ENCODE data around the gene TMEM178A.

GRCh38 chr2:39686456-39686855 lies 20.7 kb downstream of the TMEM178A start:
- TF ChIP-seq, protein P1, sequence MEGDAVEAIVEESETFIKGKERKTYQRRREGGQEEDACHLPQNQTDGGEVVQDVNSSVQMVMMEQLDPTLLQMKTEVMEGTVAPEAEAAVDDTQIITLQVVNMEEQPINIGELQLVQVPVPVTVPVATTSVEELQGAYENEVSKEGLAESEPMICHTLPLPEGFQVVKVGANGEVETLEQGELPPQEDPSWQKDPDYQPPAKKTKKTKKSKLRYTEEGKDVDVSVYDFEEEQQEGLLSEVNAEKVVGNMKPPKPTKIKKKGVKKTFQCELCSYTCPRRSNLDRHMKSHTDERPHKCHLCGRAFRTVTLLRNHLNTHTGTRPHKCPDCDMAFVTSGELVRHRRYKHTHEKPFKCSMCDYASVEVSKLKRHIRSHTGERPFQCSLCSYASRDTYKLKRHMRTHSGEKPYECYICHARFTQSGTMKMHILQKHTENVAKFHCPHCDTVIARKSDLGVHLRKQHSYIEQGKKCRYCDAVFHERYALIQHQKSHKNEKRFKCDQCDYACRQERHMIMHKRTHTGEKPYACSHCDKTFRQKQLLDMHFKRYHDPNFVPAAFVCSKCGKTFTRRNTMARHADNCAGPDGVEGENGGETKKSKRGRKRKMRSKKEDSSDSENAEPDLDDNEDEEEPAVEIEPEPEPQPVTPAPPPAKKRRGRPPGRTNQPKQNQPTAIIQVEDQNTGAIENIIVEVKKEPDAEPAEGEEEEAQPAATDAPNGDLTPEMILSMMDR (IDR thresholded peaks at IDR 0.05; ENCODE audit: borderline replicate concordance, extremely low read depth, low read length, poor library complexity, severe bottlenecking) = no peak
- TF ChIP-seq EZH2 (IDR thresholded peaks at IDR 0.05; ENCODE audit: borderline replicate concordance, low read depth, low read length, severe bottlenecking) = no peak
